Glutamatergic neuron (in vitro differentiated cells): ENCODE results near the gene CYP2E1. TPM values are rescaled to one million over a fixed set of nuclear protein-coding genes. Genes with fewer than 3 reads are reported as not detected.
A peak's percentile ranks its signal among the peaks of the same experiment; 100 is the strongest.

ENCODE experiments used
- DNase-seq: peaks from one replicate; pipeline ENCODE4 v3.0.0; 2022
- H3K27ac Mint-ChIP-seq: one replicate; pipeline ENCODE4 v1.8.0; 2020; ENCODE audit warnings: mild to moderate bottlenecking, mixed read lengths, inconsistent platforms; ENCODE audit not compliant: unreplicated experiment
- H3K27me3 Mint-ChIP-seq: one replicate; pipeline ENCODE4 v1.8.0; 2020; ENCODE audit warnings: mild to moderate bottlenecking, moderate library complexity, mixed read lengths, inconsistent platforms; ENCODE audit not compliant: unreplicated experiment
- H3K36me3 Mint-ChIP-seq: one replicate; pipeline ENCODE4 v1.8.0; 2020; ENCODE audit warnings: mild to moderate bottlenecking, mixed read lengths, inconsistent platforms; ENCODE audit not compliant: unreplicated experiment
- H3K4me1 Mint-ChIP-seq: one replicate; pipeline ENCODE4 v1.8.0; 2020; ENCODE audit warnings: mild to moderate bottlenecking, low read depth, mixed read lengths, inconsistent platforms; ENCODE audit not compliant: unreplicated experiment
- H3K4me3 Mint-ChIP-seq: one replicate; pipeline ENCODE4 v1.8.0; 2020; ENCODE audit warnings: mild to moderate bottlenecking, mixed read lengths, inconsistent platforms; ENCODE audit not compliant: unreplicated experiment
- H3K9me3 Mint-ChIP-seq: one replicate; pipeline ENCODE4 v1.8.0; 2020; ENCODE audit warnings: mild to moderate bottlenecking, moderate library complexity, mixed read lengths, inconsistent platforms; ENCODE audit not compliant: unreplicated experiment
- CTCF ChIP-seq: fragments of 200-600 bp; sonication (generic); IDR thresholded peaks from one replicate; pipeline ENCODE4 v1.5.0; 2021; ENCODE audit not compliant: partially characterized antibody, unreplicated experiment
- total RNA-seq: library from RNA; stranded (reverse); fragmentation: NEBNext Ultra II Directional; extraction: Animal tissue kit (Norgen Biotek cat#: 25700); gene quantifications from one replicate; pipeline ENCODE4 v1.2.1, GENCODE V29; 2021; ENCODE audit not compliant: unreplicated experiment

The CYP2E1 gene
- total RNA-seq, 1 donor from 2014 or later, result 7.1 TPM

- H3K27ac Mint-ChIP-seq, result no peak overlapping the region
- no peak for DNase-seq
- no peaks in the 10 kb centered on the region for H3K4me1 Mint-ChIP-seq
- H3K4me3 Mint-ChIP-seq, result no peak overlapping the region
- peaks cover 3% of the 10 kb centered on the region for H3K36me3 Mint-ChIP-seq
- no peak for TF ChIP-seq CTCF
- peaks cover 6% of the 10 kb centered on the region for H3K27me3 Mint-ChIP-seq
- peaks cover 5% of the 10 kb centered on the region for H3K9me3 Mint-ChIP-seq
Observed at GRCh38 chr10:133555521-133555920, 28.4 kb downstream of the CYP2E1 start.

GRCh38 chr10:133557381-133557780 is 30.2 kb downstream of the CYP2E1 start:
- no peak for TF ChIP-seq CTCF
- Mint-ChIP-seq H3K4me1 (no peaks in the 10 kb centered on the region), H3K4me3 (no peak overlapping the region), H3K36me3 (peaks cover 3% of the 10 kb centered on the region), H3K27ac (peak overlapping the region; percentile 7), H3K9me3 (peaks cover 3% of the 10 kb centered on the region), H3K27me3 (peaks cover 6% of the 10 kb centered on the region)
- DNase-seq, result no peak

GRCh38 chr10:133559216-133559615 is 32.1 kb downstream of the CYP2E1 start:
- H3K4me3 Mint-ChIP-seq, result no peak overlapping the region
- no peak overlapping the region for H3K27ac Mint-ChIP-seq
- no peak for DNase-seq
- H3K4me1 Mint-ChIP-seq, result no peaks in the 10 kb centered on the region
- H3K9me3 Mint-ChIP-seq, result peaks cover 3% of the 10 kb centered on the region
- no peak for TF ChIP-seq CTCF
- H3K27me3 Mint-ChIP-seq, result peaks cover 6% of the 10 kb centered on the region
- H3K36me3 Mint-ChIP-seq, result peaks cover 3% of the 10 kb centered on the region

GRCh38 chr10:133564816-133565215 is 37.7 kb downstream of the CYP2E1 start:
- H3K36me3 Mint-ChIP-seq, result no peaks in the 10 kb centered on the region
- TF ChIP-seq CTCF, result no peak
- no peak overlapping the region for H3K4me3 Mint-ChIP-seq
- no peaks in the 10 kb centered on the region for H3K4me1 Mint-ChIP-seq
- no peak overlapping the region for H3K27ac Mint-ChIP-seq
- no peak for DNase-seq
- peaks cover 1% of the 10 kb centered on the region for H3K27me3 Mint-ChIP-seq
- peaks cover 2% of the 10 kb centered on the region for H3K9me3 Mint-ChIP-seq

- peaks cover 2% of the 10 kb centered on the region for H3K9me3 Mint-ChIP-seq
- H3K36me3 Mint-ChIP-seq, result no peaks in the 10 kb centered on the region
- H3K4me1 Mint-ChIP-seq, result no peaks in the 10 kb centered on the region
- peaks cover 1% of the 10 kb centered on the region for H3K27me3 Mint-ChIP-seq
- H3K4me3 Mint-ChIP-seq, result no peak within 1 kb of the TSS
- DNase-seq, result no peak
- H3K27ac Mint-ChIP-seq, result no peak within 1 kb of the TSS
- no peak for TF ChIP-seq CTCF
Observed at GRCh38 chr10:133565441-133566294, 38.5 kb downstream of the CYP2E1 start, which contains the start of gene SYCE1. Gene SYCE1, minus strand, starts transcription at chr10:133565583. Its CDS starts 54 bp downstream, at chr10:133565529.
